Frontal cortex (tissue), 4 donors: ENCODE data around the gene ESPL1. TPM values are rescaled to one million over a fixed set of nuclear protein-coding genes. Genes with fewer than 3 reads are reported as not detected.

Experiments used
- DNase-seq, 2 donors: peaks; one replicate each; pipeline ENCODE4 v3.0.0; 2012; ENCODE audit warnings: low spot score in 2 of 2
- FAIRE-seq: peaks from 2 replicates; lab custom pipeline; 2012; peaks lifted over from hg19 to GRCh38; lab: Jason Lieb, UNC
- total RNA-seq: library from RNA; depleted of rRNA; stranded (reverse); fragments of >200 nt; gene quantifications from one replicate; pipeline ENCODE4 v1.2.3, GENCODE V29; 2014
- donor health status: control.
- donor health status: control.
- donor health status: control.

The ESPL1 gene
- 1.2 TPM for total RNA-seq

GRCh38 chr12:53267999-53268629 is at the start of gene ESPL1:
Gene ESPL1 (plus strand): TSS chr12:53268299. CDS start chr12:53268767, 468 bp downstream.
- DNase-seq: peak; percentile 71 to 85
- no peak for FAIRE-seq

- FAIRE-seq: no peak
- DNase-seq: no peak
Observed at GRCh38 chr12:53218551-53219291, 49.4 kb upstream of the ESPL1 start.

- FAIRE-seq: no peak
- DNase-seq: peak in 1 of 2 donors; percentile 58
Observed at GRCh38 chr12:53219292-53219955, 48.7 kb upstream of the ESPL1 start.

- FAIRE-seq: no peak
- peak; percentile 58 to 72 for DNase-seq
Observed at GRCh38 chr12:53219956-53220693, 48.0 kb upstream of the ESPL1 start.

- no peak for FAIRE-seq
- peak; percentile 88 for DNase-seq
Observed at GRCh38 chr12:53220694-53221202, 47.4 kb upstream of the ESPL1 start.

GRCh38 chr12:53221203-53222080 is 46.7 kb upstream of the ESPL1 start:
- FAIRE-seq (no peak), DNase-seq (peak; percentile 86)

- FAIRE-seq: no peak
Observed at GRCh38 chr12:53222170-53222721, 45.9 kb upstream of the ESPL1 start.

GRCh38 chr12:53222806-53223261 is 45.3 kb upstream of the ESPL1 start:
- FAIRE-seq: no peak
- DNase-seq: no peak

More at GRCh38 chr12:53222170-53222721, 45.9 kb upstream of the ESPL1 start:
- DNase-seq: no peak

GRCh38 chr12:53223389-53224060 is 44.6 kb upstream of the ESPL1 start:
- FAIRE-seq (no peak), DNase-seq (peak in 1 of 2 donors; percentile 76)

- no peak for FAIRE-seq
- DNase-seq: no peak
Observed at GRCh38 chr12:53224061-53224896, 43.8 kb upstream of the ESPL1 start.

- FAIRE-seq (no peak), DNase-seq (no peak)
Observed at GRCh38 chr12:53224897-53225634, 43.0 kb upstream of the ESPL1 start.

- DNase-seq (no peak), FAIRE-seq (no peak)
Observed at GRCh38 chr12:53225635-53226424, 42.3 kb upstream of the ESPL1 start.

GRCh38 chr12:53226815-53227214 is 41.3 kb upstream of the ESPL1 start:
- DNase-seq (no peak), FAIRE-seq (no peak)

- FAIRE-seq: no peak
Observed at GRCh38 chr12:53227341-53227740, 40.8 kb upstream of the ESPL1 start.

GRCh38 chr12:53227836-53228235 is 40.3 kb upstream of the ESPL1 start:
- FAIRE-seq (no peak), DNase-seq (no peak)

More at GRCh38 chr12:53227341-53227740, 40.8 kb upstream of the ESPL1 start:
- no peak for DNase-seq

- DNase-seq (no peak), FAIRE-seq (no peak)
Observed at GRCh38 chr12:53229454-53229853, 38.6 kb upstream of the ESPL1 start.
